Large intestine (tissue), 3 donors: ENCODE measurements around the gene HDAC4. TPM values are rescaled to one million over a fixed set of nuclear protein-coding genes. Genes with fewer than 3 reads are reported as not detected.

ENCODE experiments used
- DNase-seq, 2 donors: peaks; one replicate each; pipeline versions ENCODE4 v3.0.0 to v3.0.0-alpha.2; 2013
- H3K27ac ChIP-seq: one replicate; pipeline ENCODE4 v1.5.1; 2013; ENCODE audit warnings: low read length
- H3K27me3 ChIP-seq: 2 replicates; pipeline ENCODE4 v1.6.1; 2013; ENCODE audit warnings: low read length; ENCODE audit not compliant: control insufficient read depth, insufficient read depth
- H3K36me3 ChIP-seq: 2 replicates; pipeline ENCODE4 v1.6.1; 2013; ENCODE audit warnings: low read length; ENCODE audit not compliant: control insufficient read depth, insufficient read depth
- H3K4me1 ChIP-seq: one replicate; pipeline ENCODE4 v1.6.1; 2013; ENCODE audit warnings: low read length; ENCODE audit not compliant: control insufficient read depth, insufficient read depth
- H3K4me3 ChIP-seq: one replicate; pipeline ENCODE4 v1.5.1; 2013; ENCODE audit warnings: low read length
- H3K9me3 ChIP-seq: one replicate; pipeline ENCODE4 v1.6.1; 2013; ENCODE audit warnings: mild to moderate bottlenecking, low read depth, low read length, moderate library complexity; ENCODE audit not compliant: control insufficient read depth
- whole genome bisulfite sequencing: methylation state at CpG from one replicate; pipeline ENCODE4 v1.1.5; 2013; ENCODE audit warnings: low lambda C conversion rate; ENCODE audit not compliant: insufficient coverage; 5-methylcytosine and 5-hydroxymethylcytosine counted together
- polyA plus RNA-seq: library from polyadenylated mRNA; unstranded; fragments of 120-200 nt; gene quantifications from one replicate; pipeline ENCODE4 v1.2.1, GENCODE V29; 2013

Gene HDAC4
- polyA plus RNA-seq, 1 donor: 10.7 TPM

- H3K27me3 ChIP-seq: no peaks in the 10 kb centered on the region
- H3K27ac ChIP-seq: no peak overlapping the region
- H3K4me3 ChIP-seq: no peak overlapping the region
- no peaks in the 10 kb centered on the region for H3K36me3 ChIP-seq
- H3K4me1 ChIP-seq: peaks cover 30% of the 10 kb centered on the region
- no peak for DNase-seq
- no CpG with 5 or more reads among the region's 2 CpGs for WGBS
- H3K9me3 ChIP-seq: no peaks in the 10 kb centered on the region
Measured at GRCh38 chr2:239222312-239222660, 178.5 kb downstream of the HDAC4 start.

- no peak overlapping the region for H3K4me3 ChIP-seq
- H3K4me1 ChIP-seq: peaks cover 21% of the 10 kb centered on the region
- no peaks in the 10 kb centered on the region for H3K27me3 ChIP-seq
- DNase-seq: no peak
- H3K27ac ChIP-seq: no peak overlapping the region
- no CpG with 5 or more reads among the region's 15 CpGs for WGBS
- H3K36me3 ChIP-seq: no peaks in the 10 kb centered on the region
- H3K9me3 ChIP-seq: no peaks in the 10 kb centered on the region
Measured at GRCh38 chr2:239220981-239221396, 179.8 kb downstream of the HDAC4 start.

- no peak for DNase-seq
- no peak overlapping the region for H3K4me3 ChIP-seq
- WGBS: 94% methylated on average over 5 of the region's 9 CpGs
- no peaks in the 10 kb centered on the region for H3K27me3 ChIP-seq
- H3K4me1 ChIP-seq: peaks cover 21% of the 10 kb centered on the region
- H3K36me3 ChIP-seq: no peaks in the 10 kb centered on the region
- H3K27ac ChIP-seq: no peak overlapping the region
- no peaks in the 10 kb centered on the region for H3K9me3 ChIP-seq
Measured at GRCh38 chr2:239220341-239220740, 180.5 kb downstream of the HDAC4 start.

- 100% methylated on average over 3 of the region's 17 CpGs for WGBS
- Histone ChIP-seq H3K27me3 (no peaks in the 10 kb centered on the region), H3K36me3 (no peaks in the 10 kb centered on the region), H3K27ac (no peak overlapping the region), H3K9me3 (no peaks in the 10 kb centered on the region), H3K4me3 (no peak overlapping the region), H3K4me1 (peaks cover 5% of the 10 kb centered on the region)
- DNase-seq: no peak
Measured at GRCh38 chr2:239216614-239217273, 184.1 kb downstream of the HDAC4 start.

- Histone ChIP-seq H3K9me3 (no peaks in the 10 kb centered on the region), H3K4me1 (peaks cover 5% of the 10 kb centered on the region), H3K4me3 (no peak overlapping the region), H3K36me3 (no peaks in the 10 kb centered on the region), H3K27me3 (no peaks in the 10 kb centered on the region), H3K27ac (no peak overlapping the region)
- no peak for DNase-seq
- WGBS: no CpG with 5 or more reads among the region's 7 CpGs
Measured at GRCh38 chr2:239215988-239216613, 184.7 kb downstream of the HDAC4 start.

GRCh38 chr2:239215136-239215925, 185.5 kb downstream of the HDAC4 start:
- H3K4me1 ChIP-seq: peaks cover 5% of the 10 kb centered on the region
- WGBS: 97% methylated on average over 6 of the region's 23 CpGs
- no peak overlapping the region for H3K27ac ChIP-seq

GRCh38 chr2:239214725-239215124, 186.1 kb downstream of the HDAC4 start:
- H3K36me3 ChIP-seq: no peaks in the 10 kb centered on the region
- peaks cover 5% of the 10 kb centered on the region for H3K4me1 ChIP-seq
- no peaks in the 10 kb centered on the region for H3K27me3 ChIP-seq
- no peak overlapping the region for H3K4me3 ChIP-seq
- H3K9me3 ChIP-seq: no peaks in the 10 kb centered on the region
- WGBS: no CpG with 5 or more reads among the region's 9 CpGs
- no peak overlapping the region for H3K27ac ChIP-seq
- DNase-seq: no peak

More at GRCh38 chr2:239215136-239215925, 185.5 kb downstream of the HDAC4 start:
- Histone ChIP-seq H3K36me3 (no peaks in the 10 kb centered on the region), H3K27me3 (no peaks in the 10 kb centered on the region), H3K4me3 (no peak overlapping the region), H3K9me3 (no peaks in the 10 kb centered on the region)
- DNase-seq: no peak

- H3K4me3 ChIP-seq: no peak overlapping the region
- H3K36me3 ChIP-seq: no peaks in the 10 kb centered on the region
- H3K27ac ChIP-seq: no peak overlapping the region
- WGBS: no CpG with 5 or more reads among the region's 7 CpGs
- H3K9me3 ChIP-seq: no peaks in the 10 kb centered on the region
- DNase-seq: no peak
- H3K4me1 ChIP-seq: peaks cover 5% of the 10 kb centered on the region
- H3K27me3 ChIP-seq: no peaks in the 10 kb centered on the region
Measured at GRCh38 chr2:239213643-239214101, 187.1 kb downstream of the HDAC4 start.

- WGBS: no CpG with 5 or more reads among the region's 19 CpGs
- Histone ChIP-seq H3K27ac (no peak overlapping the region), H3K9me3 (no peaks in the 10 kb centered on the region), H3K4me1 (peaks cover 5% of the 10 kb centered on the region), H3K4me3 (no peak overlapping the region), H3K36me3 (no peaks in the 10 kb centered on the region), H3K27me3 (no peaks in the 10 kb centered on the region)
- DNase-seq: no peak
Measured at GRCh38 chr2:239212929-239213642, 187.7 kb downstream of the HDAC4 start.
